ENCODE results near the gene CBLL1. TPM values are rescaled to one million over a fixed set of nuclear protein-coding genes. Genes with fewer than 3 reads are reported as not detected.
A peak's percentile ranks its signal among the peaks of the same experiment; 100 is the strongest.

CBLL1 gene
- total RNA-seq, 8 experiments from 2014 or later = 18.3 to 27.6 (median 24.5) TPM

- Histone ChIP-seq H3K27ac (no peak overlapping the region), H3K4me1 (replicated peaks in 1 of 2) (no peaks in the 10 kb centered on the region), H3K4me3 (no peak overlapping the region)
- ATAC-seq (replicated peaks in 6 of 8) = no peak
- WGBS, 10 experiments = 60 to 100% (median 88%) methylated on average over 1 to 7 of the region's 7 CpGs; no CpG with 5 or more reads in 3 of the 10 experiments
- in situ Hi-C loops (cut with MboI; ENCODE audit: low pct_unique_long_range_greater_than_20kb in 2 of 9, low sequenced_read_pairs in 9 of 9, unreplicated experiment in 9 of 9) = no loop called here
Observed at GRCh38 chr7:107751113-107751512, 7.2 kb downstream of the CBLL1 start.

DNA sequence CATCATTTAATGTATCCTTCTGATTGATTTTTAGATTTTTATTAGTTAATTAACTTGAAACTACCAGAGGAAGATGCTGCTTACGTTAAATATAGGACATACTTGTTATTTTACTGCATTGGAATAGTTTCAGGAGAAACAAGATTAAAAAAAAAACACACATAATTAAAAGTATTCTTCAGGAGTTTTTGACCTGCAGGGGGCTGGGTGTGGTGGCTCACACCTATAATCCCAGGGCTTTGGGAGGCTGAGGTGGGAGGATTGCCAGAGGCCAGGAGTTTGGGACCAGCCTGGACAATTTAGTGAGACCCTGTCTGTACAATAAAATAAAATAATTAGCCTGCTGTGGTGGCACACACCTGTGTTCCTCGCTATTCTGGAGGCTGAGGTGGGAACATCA is 10.7 kb downstream of the CBLL1 start:
- H3K27ac ChIP-seq = no peak overlapping the region
- no peak overlapping the region for H3K4me3 ChIP-seq
- no peaks in the 10 kb centered on the region for H3K4me1 ChIP-seq (replicated peaks in 1 of 2)
- no peak for ATAC-seq (replicated peaks in 6 of 8)
- 88 to 100% (median 100%) methylated on average over 1 to 2 of the region's 2 CpGs for WGBS, 10 experiments
- in situ Hi-C loops (cut with MboI; ENCODE audit: low pct_unique_long_range_greater_than_20kb in 2 of 9, low sequenced_read_pairs in 9 of 9, unreplicated experiment in 9 of 9) = no loop called here

GRCh38 chr7:107758667-107759066 is 14.7 kb downstream of the CBLL1 start:
- ATAC-seq (replicated peaks in 6 of 8) = no peak
- no peak overlapping the region for H3K27ac ChIP-seq
- H3K4me3 ChIP-seq = no peak overlapping the region
- in situ Hi-C loops (cut with MboI; ENCODE audit: low pct_unique_long_range_greater_than_20kb in 2 of 9, low sequenced_read_pairs in 9 of 9, unreplicated experiment in 9 of 9) = no loop called here
- no peaks in the 10 kb centered on the region for H3K4me1 ChIP-seq (replicated peaks in 1 of 2)
- WGBS, 10 experiments = 80 to 86% methylated on average over 1 of the region's 1 CpG; no CpG with 5 or more reads in 8 of the 10 experiments

DNA sequence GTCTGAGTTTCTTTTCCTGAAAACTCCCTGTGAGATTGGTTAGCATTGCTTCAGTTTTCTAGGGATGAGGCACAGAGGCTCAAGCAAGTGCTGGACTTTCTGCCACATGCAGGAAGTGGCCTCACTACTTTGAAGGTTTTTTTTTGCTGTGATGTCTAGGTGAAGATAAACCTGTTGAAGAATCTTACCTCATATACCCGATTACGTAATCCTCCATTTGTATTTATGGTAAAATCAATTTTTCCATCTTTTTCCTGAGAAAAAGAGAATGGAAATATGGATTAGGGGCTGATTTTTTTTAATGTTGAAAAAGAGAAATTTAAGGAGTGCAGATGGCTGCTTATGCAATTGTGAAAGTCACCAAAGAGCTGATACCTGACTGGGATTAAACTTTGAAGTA is 23.4 kb downstream of the CBLL1 start:
- no peak overlapping the region for H3K4me3 ChIP-seq
- H3K4me1 ChIP-seq (replicated peaks in 1 of 2) = no peaks in the 10 kb centered on the region
- H3K27ac ChIP-seq = no peak overlapping the region
- 50 to 100% (median 95%) methylated on average over 1 to 2 of the region's 2 CpGs; no CpG with 5 or more reads in 2 of the 10 experiments for WGBS, 10 experiments
- no peak for ATAC-seq (replicated peaks in 6 of 8)
- in situ Hi-C loops (cut with MboI; ENCODE audit: low pct_unique_long_range_greater_than_20kb in 2 of 9, low sequenced_read_pairs in 9 of 9, unreplicated experiment in 9 of 9) = loop anchor here in 1 of 9 experiments (10.0 kb wide), 1 partner anchor 107 kb away; no protein-coding TSS in a partner anchor

GRCh38 chr7:107768263-107768662 is 24.3 kb downstream of the CBLL1 start:
- peak in 3 of 8 experiments; percentile 24 to 74 (median 61) for ATAC-seq (replicated peaks in 6 of 8)
- in situ Hi-C loops (cut with MboI; ENCODE audit: low pct_unique_long_range_greater_than_20kb in 2 of 9, low sequenced_read_pairs in 9 of 9, unreplicated experiment in 9 of 9) = loop anchor here in 1 of 9 experiments (10.0 kb wide), 1 partner anchor 107 kb away; no protein-coding TSS in a partner anchor
- H3K4me1 ChIP-seq (replicated peaks in 1 of 2) = no peaks in the 10 kb centered on the region
- 0 to 80% (median 46%) methylated on average over 1 of the region's 1 CpG; no CpG with 5 or more reads in 4 of the 10 experiments for WGBS, 10 experiments
- no peak overlapping the region for H3K4me3 ChIP-seq
- H3K27ac ChIP-seq = no peak overlapping the region

DNA sequence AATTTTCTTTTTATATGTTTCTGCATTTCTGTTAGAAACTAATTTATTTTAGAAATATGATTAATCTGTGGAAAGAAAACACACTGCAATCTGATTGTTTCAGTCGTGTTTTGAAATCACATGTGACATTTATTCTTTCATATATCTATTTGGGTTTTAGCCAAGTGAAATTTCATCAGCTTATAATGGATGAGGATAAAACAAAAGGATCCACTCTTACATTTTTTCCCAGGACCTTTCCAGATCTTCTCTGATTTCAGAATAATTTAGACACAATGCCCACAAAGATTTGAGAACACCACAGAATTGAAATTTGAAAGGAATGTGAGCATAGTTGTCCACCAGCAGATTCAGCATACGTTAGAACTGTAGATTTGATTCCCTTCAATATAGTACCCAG is 29.1 kb downstream of the CBLL1 start:
- Histone ChIP-seq H3K4me1 (replicated peaks in 1 of 2) (no peaks in the 10 kb centered on the region), H3K27ac (no peak overlapping the region), H3K4me3 (no peak overlapping the region)
- 21 to 80% (median 65%) methylated on average over 1 to 2 of the region's 2 CpGs for WGBS, 10 experiments
- no peak for ATAC-seq (replicated peaks in 6 of 8)
- in situ Hi-C loops (cut with MboI; ENCODE audit: low pct_unique_long_range_greater_than_20kb in 2 of 9, low sequenced_read_pairs in 9 of 9, unreplicated experiment in 9 of 9) = no loop called here

- in situ Hi-C loops (cut with MboI; ENCODE audit: low pct_unique_long_range_greater_than_20kb in 2 of 9, low sequenced_read_pairs in 9 of 9, unreplicated experiment in 9 of 9) = no loop called here
- no peaks in the 10 kb centered on the region for H3K4me1 ChIP-seq (replicated peaks in 1 of 2)
- H3K27ac ChIP-seq = no peak overlapping the region
- no peak overlapping the region for H3K4me3 ChIP-seq
- no peak for ATAC-seq (replicated peaks in 6 of 8)
- WGBS, 10 experiments = 50 to 100% (median 87%) methylated on average over 1 to 2 of the region's 3 CpGs; no CpG with 5 or more reads in 2 of the 10 experiments
Observed at GRCh38 chr7:107777702-107778101, 33.8 kb downstream of the CBLL1 start.

DNA sequence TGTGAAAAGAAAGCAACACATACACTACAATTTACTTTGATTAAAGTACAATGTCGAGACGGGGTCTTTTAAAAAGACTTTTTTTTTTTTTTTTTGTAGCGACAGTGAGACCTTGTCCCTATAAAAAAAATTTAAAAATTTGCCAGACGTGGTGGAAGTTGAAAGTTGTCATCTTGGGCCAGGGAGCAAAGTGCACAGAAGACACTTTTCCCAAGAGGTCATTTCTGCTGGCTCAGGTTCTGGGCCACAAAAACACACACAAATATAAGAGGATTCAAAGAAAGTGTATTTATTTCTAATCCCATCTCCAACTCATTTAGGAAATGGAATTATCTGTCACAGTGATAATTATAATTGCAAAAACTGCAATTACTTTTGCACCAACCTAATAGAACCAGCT is 34.3 kb downstream of the CBLL1 start:
- 33 to 90% (median 74%) methylated on average over 2 to 4 of the region's 4 CpGs; no CpG with 5 or more reads in 4 of the 10 experiments for WGBS, 10 experiments
- in situ Hi-C loops (cut with MboI; ENCODE audit: low pct_unique_long_range_greater_than_20kb in 2 of 9, low sequenced_read_pairs in 9 of 9, unreplicated experiment in 9 of 9) = no loop called here
- Histone ChIP-seq H3K4me1 (replicated peaks in 1 of 2) (no peaks in the 10 kb centered on the region), H3K27ac (no peak overlapping the region), H3K4me3 (no peak overlapping the region)
- ATAC-seq (replicated peaks in 6 of 8) = no peak

DNA sequence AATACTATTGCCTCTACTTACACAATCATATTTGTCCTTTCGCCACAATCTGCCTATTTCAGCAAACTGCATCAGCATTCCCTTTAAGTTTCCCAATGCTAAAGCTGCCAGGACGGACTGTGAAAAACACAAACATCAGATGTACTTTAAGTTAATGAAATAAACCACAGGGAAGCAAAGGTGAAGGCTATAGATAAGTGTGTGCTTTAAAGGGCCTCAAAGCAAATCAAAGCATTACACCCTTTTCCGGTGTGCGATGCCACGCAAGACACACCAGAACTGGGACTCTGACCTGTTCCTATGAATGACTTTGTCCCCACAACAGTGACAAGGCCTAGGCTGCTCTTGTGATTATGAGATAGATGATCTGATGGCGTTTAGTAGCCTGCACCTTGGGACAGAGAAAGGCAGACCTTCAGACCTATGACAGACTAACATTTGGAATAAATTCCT is 35.7 kb downstream of the CBLL1 start:
- ATAC-seq (replicated peaks in 6 of 8) = no peak
- in situ Hi-C loops (cut with MboI; ENCODE audit: low pct_unique_long_range_greater_than_20kb in 2 of 9, low sequenced_read_pairs in 9 of 9, unreplicated experiment in 9 of 9) = no loop called here
- no peak overlapping the region for H3K27ac ChIP-seq
- WGBS, 10 experiments = 40 to 100% (median 81%) methylated on average over 1 to 6 of the region's 6 CpGs
- no peaks in the 10 kb centered on the region for H3K4me1 ChIP-seq (replicated peaks in 1 of 2)
- H3K4me3 ChIP-seq = no peak overlapping the region

DNA sequence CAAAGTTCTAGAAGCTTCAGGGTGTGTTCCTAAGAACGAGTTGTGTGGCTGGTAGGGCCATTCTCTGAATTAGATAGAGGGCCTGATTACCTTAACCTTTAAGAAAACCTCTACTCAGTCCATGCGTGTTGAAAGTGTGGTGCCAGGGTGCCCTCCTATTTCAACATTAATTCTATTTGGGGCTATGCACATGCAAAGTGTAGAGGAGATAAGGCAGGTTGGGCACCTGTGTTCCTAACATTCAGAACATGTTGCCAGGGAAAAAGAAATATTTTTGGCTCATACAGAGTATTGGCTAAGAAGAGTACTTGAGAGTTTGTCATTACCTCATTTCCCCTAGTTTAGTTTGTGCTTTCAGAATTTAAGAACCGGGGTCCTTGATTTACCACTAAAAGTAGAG is 38.4 kb downstream of the CBLL1 start:
- no peak overlapping the region for H3K4me3 ChIP-seq
- in situ Hi-C loops (cut with MboI; ENCODE audit: low pct_unique_long_range_greater_than_20kb in 2 of 9, low sequenced_read_pairs in 9 of 9, unreplicated experiment in 9 of 9) = no loop called here
- no peak for ATAC-seq (replicated peaks in 6 of 8)
- 40 to 100% (median 60%) methylated on average over 1 to 3 of the region's 3 CpGs for WGBS, 10 experiments
- no peaks in the 10 kb centered on the region for H3K4me1 ChIP-seq (replicated peaks in 1 of 2)
- no peak overlapping the region for H3K27ac ChIP-seq

- Histone ChIP-seq H3K27ac (no peak overlapping the region), H3K4me1 (replicated peaks in 1 of 2) (no peaks in the 10 kb centered on the region), H3K4me3 (no peak overlapping the region)
- in situ Hi-C loops (cut with MboI; ENCODE audit: low pct_unique_long_range_greater_than_20kb in 2 of 9, low sequenced_read_pairs in 9 of 9, unreplicated experiment in 9 of 9) = no loop called here
- ATAC-seq (replicated peaks in 6 of 8) = no peak
- WGBS, 10 experiments = 0 to 90% (median 60%) methylated on average over 1 of the region's 1 CpG; no CpG with 5 or more reads in 4 of the 10 experiments
Observed at GRCh38 chr7:107783648-107784047, 39.7 kb downstream of the CBLL1 start.

GRCh38 chr7:107785170-107785569 is 41.2 kb downstream of the CBLL1 start:
- Histone ChIP-seq H3K27ac (no peak overlapping the region), H3K4me1 (replicated peaks in 1 of 2) (no peaks in the 10 kb centered on the region), H3K4me3 (no peak overlapping the region)
- WGBS, 10 experiments = 76 to 100% (median 91%) methylated on average over 1 to 2 of the region's 2 CpGs; no CpG with 5 or more reads in 4 of the 10 experiments
- no peak for ATAC-seq (replicated peaks in 6 of 8)
- in situ Hi-C loops (cut with MboI; ENCODE audit: low pct_unique_long_range_greater_than_20kb in 2 of 9, low sequenced_read_pairs in 9 of 9, unreplicated experiment in 9 of 9) = no loop called here

DNA sequence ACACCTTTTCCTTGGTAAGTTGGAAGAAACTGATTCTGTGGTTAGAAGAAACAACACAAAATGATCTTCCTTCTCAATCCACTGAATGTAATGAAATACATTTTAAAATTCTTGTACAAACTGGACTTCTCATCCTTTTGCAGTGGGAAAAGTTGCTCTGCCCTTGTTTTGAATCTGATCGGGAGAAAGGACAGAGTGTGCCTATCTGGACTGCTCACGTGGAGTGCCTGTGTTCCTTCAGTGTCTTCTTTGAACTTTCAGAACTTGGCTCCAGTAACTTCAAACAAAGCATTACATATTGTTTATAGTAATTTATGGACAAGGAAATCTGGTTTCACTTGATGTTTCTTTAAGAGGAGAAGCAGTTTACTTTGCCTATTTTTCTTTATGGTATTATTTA is 42.0 kb downstream of the CBLL1 start:
- H3K4me1 ChIP-seq (replicated peaks in 1 of 2) = no peaks in the 10 kb centered on the region
- 0 to 100% (median 57%) methylated on average over 1 to 2 of the region's 2 CpGs; no CpG with 5 or more reads in 2 of the 10 experiments for WGBS, 10 experiments
- H3K27ac ChIP-seq = no peak overlapping the region
- ATAC-seq (replicated peaks in 6 of 8) = no peak
- in situ Hi-C loops (cut with MboI; ENCODE audit: low pct_unique_long_range_greater_than_20kb in 2 of 9, low sequenced_read_pairs in 9 of 9, unreplicated experiment in 9 of 9) = no loop called here
- H3K4me3 ChIP-seq = no peak overlapping the region

- H3K4me1 ChIP-seq (replicated peaks in 1 of 2) = no peaks in the 10 kb centered on the region
- in situ Hi-C loops (cut with MboI; ENCODE audit: low pct_unique_long_range_greater_than_20kb in 2 of 9, low sequenced_read_pairs in 9 of 9, unreplicated experiment in 9 of 9) = no loop called here
- H3K27ac ChIP-seq = no peak overlapping the region
- WGBS, 10 experiments = 0 to 100% (median 75%) methylated on average over 1 of the region's 1 CpG; no CpG with 5 or more reads in 2 of the 10 experiments
- ATAC-seq (replicated peaks in 6 of 8) = no peak
- no peak overlapping the region for H3K4me3 ChIP-seq
Observed at GRCh38 chr7:107788216-107788615, 44.3 kb downstream of the CBLL1 start.
